ENCODE data around the gene MBNL3. TPM values are rescaled to one million over a fixed set of nuclear protein-coding genes. Genes with fewer than 3 reads are reported as not detected.

The MBNL3 gene
- 3.5 and 3.8 TPM in 2 replicates for total RNA-seq (2014; rRNA removed; shearing (Covaris generic))

- DNase-seq (ENCODE audit: low read depth): peak; percentile 48
These were observed at the start of gene MBNL3 for GRCh38 chrX:132488819-132489577. Gene MBNL3, minus strand, starts transcription at chrX:132489038. Its CDS starts 49,427 bp downstream, at chrX:132439611.

- no peak for DNase-seq (ENCODE audit: low read depth)
These were observed 44.6 kb upstream of the MBNL3 start for GRCh38 chrX:132533409-132533808.

- DNase-seq (ENCODE audit: low read depth): peak; percentile 7
These were observed 44.1 kb upstream of the MBNL3 start for GRCh38 chrX:132532913-132533312.

- no peak for DNase-seq (ENCODE audit: low read depth)
These were observed 43.3 kb upstream of the MBNL3 start for GRCh38 chrX:132532097-132532496.

- DNase-seq (ENCODE audit: low read depth): no peak
These were observed 32.0 kb upstream of the MBNL3 start for GRCh38 chrX:132520792-132521191.

- no peak for DNase-seq (ENCODE audit: low read depth)
These were observed 31.4 kb upstream of the MBNL3 start for GRCh38 chrX:132520213-132520612.

- DNase-seq (ENCODE audit: low read depth): no peak
These were observed 29.6 kb upstream of the MBNL3 start for GRCh38 chrX:132518401-132518800.

- DNase-seq (ENCODE audit: low read depth): no peak
These were observed 20.0 kb upstream of the MBNL3 start for GRCh38 chrX:132508834-132509233.

GRCh38 chrX:132505116-132505515 is 16.3 kb upstream of the MBNL3 start:
- DNase-seq (ENCODE audit: low read depth): no peak

- no peak for DNase-seq (ENCODE audit: low read depth)
These were observed 15.6 kb upstream of the MBNL3 start for GRCh38 chrX:132504417-132504816.

GRCh38 chrX:132501606-132502005 is 12.8 kb upstream of the MBNL3 start:
- DNase-seq (ENCODE audit: low read depth): no peak

GRCh38 chrX:132497432-132497831 is 8.6 kb upstream of the MBNL3 start:
- no peak for DNase-seq (ENCODE audit: low read depth)

GRCh38 chrX:132493095-132493494 is 4.3 kb upstream of the MBNL3 start:
- no peak for DNase-seq (ENCODE audit: low read depth)

GRCh38 chrX:132491191-132491590 is 2.4 kb upstream of the MBNL3 start:
- DNase-seq (ENCODE audit: low read depth): peak; percentile 53

GRCh38 chrX:132489578-132490419 is 961 bp upstream of the MBNL3 start:
- peak; percentile 39 for DNase-seq (ENCODE audit: low read depth)

GRCh38 chrX:132488180-132488705 is 595 bp downstream of the MBNL3 start:
- peak; percentile 42 for DNase-seq (ENCODE audit: low read depth)

GRCh38 chrX:132486599-132487178 is 2.1 kb downstream of the MBNL3 start:
- DNase-seq (ENCODE audit: low read depth): no peak

GRCh38 chrX:132483951-132484350 is 4.9 kb downstream of the MBNL3 start:
- DNase-seq (ENCODE audit: low read depth): no peak

- no peak for DNase-seq (ENCODE audit: low read depth)
These were observed 5.3 kb downstream of the MBNL3 start for GRCh38 chrX:132483488-132483887.

- DNase-seq (ENCODE audit: low read depth): no peak
These were observed 6.2 kb downstream of the MBNL3 start for GRCh38 chrX:132482632-132483031.

GRCh38 chrX:132481449-132481848 is 7.4 kb downstream of the MBNL3 start:
- DNase-seq (ENCODE audit: low read depth): no peak

GRCh38 chrX:132480581-132481203 is 8.1 kb downstream of the MBNL3 start:
- DNase-seq (ENCODE audit: low read depth): peak; percentile 55
